AG08395 (cell line): ENCODE results near the gene OR12D2.
"Not testable (repeated sequence)": the region's sequence is repeated elsewhere in the genome, so short reads cannot be mapped to it uniquely, and the experiment has no call there.

Experiments
- DNase-seq: peaks from one replicate; pipeline ENCODE4 v3.0.0; 2012; ENCODE audit warnings: mixed read lengths, low spot score

OR12D2 gene

GRCh38 chr6:29395331-29395730 lies at the start of gene OR12D2:
OR12D2 (plus strand) TSS chr6:29395631; CDS start chr6:29396700, 1,069 bp downstream.
- DNase-seq: no peak

- not testable (repeated sequence) for DNase-seq
Measured at GRCh38 chr6:29349348-29349747, 46.1 kb upstream of the OR12D2 start.

GRCh38 chr6:29354980-29355379 lies 40.5 kb upstream of the OR12D2 start:
- no peak for DNase-seq

GRCh38 chr6:29355603-29356002 lies 39.8 kb upstream of the OR12D2 start:
- no peak for DNase-seq

- no peak for DNase-seq
Measured at GRCh38 chr6:29368765-29369164, 26.7 kb upstream of the OR12D2 start, which contains the start of gene OR5V1. OR5V1 (minus strand) TSS chr6:29368865; CDS start chr6:29356195, 12,670 bp downstream.

- no peak for DNase-seq
Measured at GRCh38 chr6:29375191-29375590, 20.2 kb upstream of the OR12D2 start, which contains the start of gene OR12D3. OR12D3 (minus strand) TSS chr6:29375291; CDS start chr6:29375287, 4 bp downstream.

GRCh38 chr6:29376003-29376402 lies 19.4 kb upstream of the OR12D2 start:
- no peak for DNase-seq

- DNase-seq: no peak
Measured at GRCh38 chr6:29388533-29388932, 6.9 kb upstream of the OR12D2 start.

- DNase-seq: no peak
Measured at GRCh38 chr6:29399525-29399924, 4.1 kb downstream of the OR12D2 start.

GRCh38 chr6:29403801-29404200 lies 8.4 kb downstream of the OR12D2 start:
- no peak for DNase-seq

- DNase-seq: no peak
Measured at GRCh38 chr6:29414588-29414987, 19.2 kb downstream of the OR12D2 start, which contains the start of gene OR12D1. OR12D1 (plus strand) TSS chr6:29414928.

GRCh38 chr6:29419516-29419915 lies 24.1 kb downstream of the OR12D2 start:
- DNase-seq: no peak

GRCh38 chr6:29424168-29424567 lies 28.7 kb downstream of the OR12D2 start:
- no peak for DNase-seq

- no peak for DNase-seq
Measured at GRCh38 chr6:29424575-29424974, 29.1 kb downstream of the OR12D2 start.

- DNase-seq: no peak
Measured at GRCh38 chr6:29425075-29425474, 29.6 kb downstream of the OR12D2 start.

- no peak for DNase-seq
Measured at GRCh38 chr6:29426654-29427053, 31.2 kb downstream of the OR12D2 start.

GRCh38 chr6:29436730-29437129 lies 41.3 kb downstream of the OR12D2 start:
- DNase-seq: not testable (repeated sequence)

- DNase-seq: no peak
Measured at GRCh38 chr6:29439006-29439405, 43.6 kb downstream of the OR12D2 start, which contains the start of gene OR10C1. OR10C1 (plus strand) TSS chr6:29439306; CDS start chr6:29440016, 710 bp downstream.

- no peak for DNase-seq
Measured at GRCh38 chr6:29442719-29443118, 47.3 kb downstream of the OR12D2 start.

GRCh38 chr6:29444031-29444430 lies 48.6 kb downstream of the OR12D2 start:
- not testable (repeated sequence) for DNase-seq
